COLO668 (cell line): Measurements from ENCODE around the gene CHST15.

Source experiments
- DNase-seq: peaks from one replicate; lab custom pipeline; 2025; ENCODE audit not compliant: unreplicated experiment; lab: John Stamatoyannopoulos, UW

Gene CHST15

DNA sequence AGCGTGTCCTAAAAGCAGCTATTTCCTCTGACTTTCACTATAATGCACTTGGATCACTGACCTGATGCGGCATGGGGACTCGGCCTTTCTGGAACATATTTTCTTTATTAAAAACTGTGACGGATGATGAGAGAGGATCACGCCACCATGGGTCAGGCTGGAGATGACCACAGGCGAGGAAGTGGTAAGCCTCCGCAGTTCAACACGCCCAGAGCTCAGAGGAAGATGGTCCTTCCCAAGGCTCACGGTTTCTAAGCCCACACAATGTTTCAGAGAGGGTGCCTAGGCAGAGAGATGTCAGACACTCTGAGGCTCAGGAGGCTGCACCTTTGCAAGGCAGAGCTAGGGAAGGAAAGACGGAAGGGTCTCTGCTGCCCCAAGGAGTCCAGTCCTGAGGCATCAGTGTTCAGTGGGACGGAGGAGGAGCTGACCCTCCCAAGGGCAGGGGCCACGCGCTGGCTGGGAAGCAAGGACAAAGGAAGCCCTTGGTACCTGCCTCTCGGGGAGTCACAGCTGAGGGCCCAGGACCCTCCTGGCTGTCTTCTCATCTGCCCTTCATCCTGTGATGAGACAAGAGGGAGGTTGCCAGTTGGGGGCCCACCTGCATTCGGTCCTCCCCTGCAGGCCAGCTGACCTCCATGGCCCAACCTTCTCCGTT is 9.5 kb downstream of the CHST15 start:
- no peak for DNase-seq

DNA sequence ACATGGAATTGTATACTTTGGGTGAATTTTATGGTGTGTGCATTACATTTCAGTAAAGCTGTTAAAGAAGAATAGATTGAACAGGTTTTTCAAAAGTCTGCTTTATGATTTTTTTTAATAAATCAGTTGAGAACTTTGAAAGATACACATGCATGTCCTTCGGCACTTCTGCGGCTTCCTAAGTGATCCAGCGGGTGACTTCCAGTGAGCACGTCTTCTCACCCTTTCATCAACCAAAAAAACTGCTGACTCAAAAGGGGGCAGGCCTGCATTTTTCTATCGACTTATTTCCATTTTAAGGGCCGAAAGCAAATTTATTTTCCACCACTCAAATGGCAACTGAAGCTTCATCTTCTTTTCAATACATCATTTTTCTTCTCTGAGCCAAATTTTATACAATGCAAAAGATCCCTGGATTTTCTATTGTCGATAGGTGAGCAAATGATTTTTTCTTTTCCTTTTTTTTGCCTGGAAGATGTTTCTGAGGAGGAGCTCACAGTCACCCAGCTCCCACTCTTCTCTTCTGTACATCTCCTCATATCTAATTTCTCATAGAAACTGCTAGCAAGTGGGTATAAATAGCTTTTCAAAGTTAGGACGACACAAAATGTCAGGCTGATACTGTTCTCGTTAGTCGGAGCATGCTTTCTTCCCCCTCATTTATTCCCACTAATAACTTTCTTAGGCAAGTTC is 10.2 kb downstream of the CHST15 start:
- DNase-seq: no peak

DNA sequence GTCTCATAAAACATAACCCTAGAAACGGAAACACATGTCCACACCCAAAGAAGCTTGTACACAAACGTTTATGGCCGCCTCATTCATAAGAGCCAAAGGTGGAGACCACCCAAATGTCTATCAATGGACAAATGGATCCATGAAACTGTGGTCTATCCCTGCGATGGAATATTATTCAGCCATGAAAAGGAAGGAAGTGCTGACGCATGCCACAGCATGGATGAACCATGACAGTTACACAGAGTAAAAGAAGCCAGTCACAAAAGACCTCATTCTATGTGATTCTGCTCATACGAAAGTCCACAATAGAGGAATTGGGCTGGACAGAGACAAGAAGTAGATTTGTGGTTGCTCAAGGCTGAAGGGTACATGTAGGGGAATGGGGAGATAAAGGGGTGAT is 10.8 kb downstream of the CHST15 start:
- no peak for DNase-seq

DNA sequence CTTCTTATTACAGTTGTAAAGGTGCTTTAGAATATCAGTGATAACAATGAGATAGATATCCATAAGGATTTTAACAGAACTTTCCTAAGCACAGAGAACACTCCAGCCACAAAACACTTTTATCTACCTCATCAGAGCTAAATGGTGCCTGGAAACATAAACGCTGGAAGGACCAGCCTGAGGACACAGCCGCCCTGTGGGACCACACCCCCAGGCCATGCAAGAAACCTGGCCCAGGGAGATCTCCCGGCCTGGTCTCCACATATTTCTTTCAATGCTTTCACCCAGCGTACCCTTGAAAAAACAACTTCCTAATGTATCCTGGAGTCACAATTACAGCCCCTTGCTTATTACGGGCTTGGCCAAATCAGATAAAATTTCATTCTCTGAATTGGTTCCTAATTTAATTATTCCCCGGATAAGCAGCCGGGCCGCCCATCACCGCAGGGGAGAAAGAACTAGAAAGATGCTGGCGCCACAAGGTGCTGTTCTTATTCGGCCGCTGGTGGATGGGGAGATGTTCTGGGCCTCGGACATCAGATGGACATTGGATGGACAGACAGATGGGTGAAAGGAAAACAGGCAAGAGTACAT is 11.8 kb downstream of the CHST15 start:
- DNase-seq: no peak

DNA sequence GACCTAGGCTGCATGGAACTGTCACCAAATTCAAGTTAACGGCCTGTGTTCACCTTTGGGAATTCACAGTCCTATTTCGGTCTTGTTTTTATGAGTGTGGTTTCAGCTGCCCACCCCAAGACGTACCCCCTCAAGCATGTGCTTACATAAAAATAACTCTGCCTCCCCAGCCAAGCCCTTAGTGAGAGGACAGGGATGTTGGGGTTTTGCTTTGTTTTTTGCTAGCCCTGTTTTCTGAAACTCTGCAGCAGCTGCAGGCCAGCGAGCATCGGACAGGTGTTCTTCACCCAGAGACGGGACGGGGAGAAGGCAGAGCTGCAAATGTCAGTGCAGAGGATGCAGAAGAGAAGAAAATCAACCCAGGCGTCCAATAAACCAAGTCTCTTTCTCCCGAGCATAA is 13.5 kb downstream of the CHST15 start:
- no peak for DNase-seq

DNA sequence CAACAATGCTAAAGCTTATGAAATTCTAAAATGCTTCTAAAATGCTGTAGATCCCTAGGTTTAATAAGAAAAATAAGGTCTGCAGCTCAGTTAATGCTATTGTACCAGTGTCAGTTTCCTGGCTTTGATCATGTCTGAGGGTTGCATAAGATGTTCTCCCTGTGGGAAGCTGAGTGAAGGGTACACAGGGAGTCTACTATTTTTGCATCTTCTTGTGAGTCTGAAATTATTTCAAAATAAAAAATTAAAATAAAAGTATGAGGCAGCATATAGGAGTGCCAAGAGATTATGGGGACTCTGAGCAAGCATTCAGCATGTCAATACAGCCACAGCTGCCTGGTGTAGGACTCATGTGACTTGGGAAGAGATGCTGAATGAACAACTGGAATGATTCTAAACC is 14.7 kb downstream of the CHST15 start:
- DNase-seq: no peak

DNA sequence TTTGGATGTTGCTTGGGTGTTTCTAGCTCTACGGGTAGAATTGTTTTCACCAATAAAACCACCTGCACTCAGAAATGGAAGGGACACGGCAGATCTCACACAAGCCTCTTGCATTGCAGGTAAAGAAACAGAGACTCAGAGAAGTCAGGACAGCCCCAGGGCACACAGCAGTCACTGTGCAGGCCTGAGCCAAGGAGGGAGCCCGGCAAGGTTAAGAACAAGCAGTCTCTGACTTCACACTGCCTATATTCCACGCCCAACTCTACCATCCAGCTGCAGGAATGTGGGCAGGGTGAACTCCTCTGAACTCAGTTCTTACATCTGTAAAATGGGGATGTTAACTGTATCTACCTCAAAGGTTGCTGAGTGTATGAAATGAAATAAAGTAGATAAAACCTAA is 15.4 kb downstream of the CHST15 start:
- DNase-seq: no peak

DNA sequence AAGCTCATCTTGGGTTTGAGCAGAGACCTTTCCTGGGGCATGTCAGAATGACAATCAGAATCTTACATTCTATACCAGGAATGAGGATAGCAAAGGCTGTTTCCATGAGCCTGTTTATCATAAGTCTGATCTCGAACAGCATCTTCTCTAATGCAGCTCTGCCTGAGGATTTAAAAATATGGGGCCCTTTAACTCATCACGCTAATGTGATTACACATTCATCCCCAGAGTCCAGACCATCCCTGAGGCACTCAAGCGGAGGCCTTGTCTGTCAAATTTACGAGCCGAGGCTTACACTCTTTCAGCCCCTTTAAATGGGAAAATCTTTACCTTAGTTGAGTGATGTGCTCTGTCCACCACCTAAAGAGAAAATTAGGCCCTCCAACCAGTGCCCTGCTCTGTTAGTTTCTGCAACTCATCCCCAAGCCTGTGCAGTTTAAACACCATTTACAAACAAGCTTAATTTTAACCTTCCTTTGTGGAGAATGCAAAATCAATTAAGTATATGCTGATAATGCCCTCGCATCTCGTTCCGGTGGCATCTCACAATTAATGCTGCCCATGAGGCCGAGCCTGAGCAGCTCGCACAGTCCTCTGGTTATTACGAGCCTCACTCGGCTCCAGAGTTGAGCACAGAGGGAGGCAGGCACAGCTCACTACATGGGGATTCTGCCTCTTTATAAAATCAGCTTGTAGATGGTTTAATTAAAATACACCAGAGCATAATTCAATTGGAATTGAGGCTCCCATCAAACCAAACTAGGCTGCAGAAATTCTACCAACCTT is 16.0 kb downstream of the CHST15 start:
- no peak for DNase-seq

DNA sequence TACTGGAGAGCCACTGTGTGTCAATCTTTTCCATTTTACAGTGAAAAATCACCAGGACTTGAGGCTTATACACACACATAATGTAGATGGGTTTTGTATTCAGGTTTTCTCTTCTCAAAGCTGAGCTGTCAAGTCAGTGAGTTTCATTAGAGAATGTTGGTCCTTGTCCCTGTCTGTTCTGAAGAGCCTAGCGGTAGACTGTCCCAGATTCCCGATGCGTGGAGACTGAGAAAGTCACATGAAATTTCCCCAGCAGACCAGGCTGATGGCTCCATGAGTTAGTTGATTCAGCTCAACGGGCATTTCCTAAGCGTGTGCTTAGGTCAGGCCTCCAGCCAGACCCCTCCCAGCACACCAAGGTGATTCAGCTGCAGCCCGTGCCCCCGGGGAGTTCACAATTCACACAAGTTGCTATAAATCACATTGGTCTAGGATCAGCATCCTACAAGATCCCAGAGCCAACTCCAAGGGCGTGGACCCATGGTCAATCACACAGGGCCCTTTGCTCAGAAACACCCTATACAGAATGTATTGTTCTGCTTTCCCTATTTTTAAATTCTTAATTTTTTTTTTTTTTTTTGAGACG is 17.2 kb downstream of the CHST15 start:
- no peak for DNase-seq

DNA sequence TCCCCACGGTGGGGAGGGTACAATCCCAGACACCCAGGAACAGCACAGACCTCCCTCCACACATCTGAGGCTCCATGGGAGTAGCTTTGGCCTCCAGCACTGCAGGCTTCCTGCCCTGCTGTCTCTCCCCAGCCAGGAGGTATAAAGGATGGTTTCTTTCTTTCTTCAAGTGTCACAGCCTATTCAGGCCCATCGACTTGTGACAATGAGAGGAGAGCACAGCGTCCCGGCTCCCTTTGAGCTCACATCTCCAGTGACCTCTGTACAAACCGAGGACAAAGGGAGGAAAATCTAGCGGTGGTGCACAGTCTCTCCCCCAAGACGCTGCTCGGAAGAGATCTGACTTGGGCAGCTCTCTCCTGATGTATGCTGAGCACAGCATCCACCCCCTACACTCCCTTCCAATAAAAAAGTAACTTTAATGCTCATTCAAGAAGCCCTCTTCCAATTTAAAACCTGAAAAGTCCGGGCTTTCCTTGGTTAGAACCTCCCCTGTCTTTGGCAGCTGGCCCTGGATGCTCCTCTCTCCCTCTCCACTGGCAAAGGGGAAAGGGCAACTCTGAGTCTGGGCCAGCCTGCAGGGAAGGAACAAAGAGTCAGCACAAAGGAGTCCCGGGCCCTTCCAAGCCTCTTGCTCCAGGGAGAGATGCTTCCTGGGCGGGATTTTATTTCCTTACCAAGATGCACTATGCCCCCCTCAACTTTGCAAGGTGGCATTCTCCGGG is 18.0 kb downstream of the CHST15 start:
- no peak for DNase-seq

DNA sequence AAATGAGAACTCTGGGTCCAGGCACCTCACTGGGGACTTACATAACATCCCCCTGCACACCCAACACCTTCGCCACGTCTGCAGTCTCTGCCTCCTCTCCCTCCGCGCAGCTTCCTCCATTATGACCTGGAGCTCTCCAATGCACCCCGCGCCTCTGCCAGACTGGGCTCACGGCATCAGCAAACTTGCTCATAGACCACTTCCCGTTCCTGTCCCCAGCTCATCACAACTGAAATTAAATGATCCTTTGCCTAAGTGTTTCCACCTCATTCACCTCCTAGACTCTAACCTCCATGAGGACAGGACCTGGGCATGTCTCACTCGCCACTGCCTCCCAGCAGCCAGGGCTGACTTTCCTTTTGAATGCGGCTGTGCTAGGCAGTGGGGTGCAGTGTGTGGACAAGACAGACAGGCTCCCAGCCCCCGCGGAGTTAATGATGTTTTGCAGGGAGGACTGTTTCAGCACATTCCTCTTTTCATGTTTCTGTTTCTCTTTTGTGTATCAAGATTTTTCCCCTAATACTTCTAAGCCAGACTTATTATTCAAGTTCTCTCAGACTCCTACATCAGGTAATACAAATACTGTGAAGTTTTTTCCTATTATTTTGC is 18.8 kb downstream of the CHST15 start:
- DNase-seq: no peak

DNA sequence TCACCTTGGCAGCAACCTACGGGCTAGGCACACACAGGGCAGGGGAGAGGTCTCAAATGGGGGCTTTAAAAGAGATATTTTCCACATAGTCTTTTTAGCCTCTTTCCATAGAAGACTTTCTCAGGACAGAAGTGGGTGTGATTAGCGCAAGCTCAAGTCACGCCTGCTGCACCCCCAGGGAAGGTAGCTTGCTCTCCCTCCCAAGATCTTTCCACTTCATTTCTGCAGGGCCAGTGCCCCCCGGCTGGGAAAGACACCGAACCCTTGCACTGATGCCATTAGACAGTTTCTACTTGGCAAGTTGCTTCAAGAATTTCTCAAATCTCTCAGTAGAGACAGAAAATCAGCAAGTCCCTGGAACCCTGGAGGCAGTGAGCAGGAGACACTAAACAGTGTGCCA is 19.4 kb downstream of the CHST15 start:
- DNase-seq: no peak

DNA sequence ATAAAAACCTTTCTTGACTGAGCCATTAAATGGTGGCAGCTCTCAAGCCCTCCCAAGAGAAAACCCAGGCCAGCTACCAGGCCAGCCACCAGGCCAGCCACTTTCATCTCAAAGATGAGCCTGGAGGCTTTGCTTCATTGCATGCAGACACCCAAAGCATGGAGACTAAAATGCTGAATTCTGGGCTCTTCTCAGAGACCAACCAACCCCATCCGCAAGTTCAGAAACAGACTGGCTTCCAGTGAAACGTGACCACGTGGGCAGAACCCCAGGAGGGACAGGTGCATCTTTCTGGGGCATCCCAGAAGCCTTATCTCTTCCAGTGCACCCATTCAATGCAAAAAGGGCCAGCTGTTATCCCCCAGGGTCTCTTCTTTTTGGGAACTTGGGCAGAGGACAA is 20.9 kb downstream of the CHST15 start:
- DNase-seq: no peak

DNA sequence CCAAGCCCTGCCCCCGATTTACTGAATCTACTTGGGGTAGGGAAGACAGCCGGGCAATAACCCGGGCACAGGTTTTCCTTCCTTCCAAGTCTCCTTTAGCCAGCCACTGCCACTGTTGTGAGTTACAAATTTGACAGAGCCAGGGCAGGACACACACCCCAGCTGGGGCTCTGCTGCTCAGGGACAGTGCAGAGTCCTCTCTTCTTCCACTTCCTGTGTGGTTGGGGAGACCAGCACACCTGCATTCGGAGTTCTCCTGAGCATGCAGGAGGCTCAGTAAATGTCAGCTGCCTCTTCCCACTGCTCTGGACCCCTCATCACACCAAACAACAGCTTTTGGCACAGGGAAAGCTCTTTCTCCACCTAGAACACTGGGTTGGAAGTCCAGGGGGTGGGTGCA is 21.3 kb downstream of the CHST15 start:
- DNase-seq: no peak

DNA sequence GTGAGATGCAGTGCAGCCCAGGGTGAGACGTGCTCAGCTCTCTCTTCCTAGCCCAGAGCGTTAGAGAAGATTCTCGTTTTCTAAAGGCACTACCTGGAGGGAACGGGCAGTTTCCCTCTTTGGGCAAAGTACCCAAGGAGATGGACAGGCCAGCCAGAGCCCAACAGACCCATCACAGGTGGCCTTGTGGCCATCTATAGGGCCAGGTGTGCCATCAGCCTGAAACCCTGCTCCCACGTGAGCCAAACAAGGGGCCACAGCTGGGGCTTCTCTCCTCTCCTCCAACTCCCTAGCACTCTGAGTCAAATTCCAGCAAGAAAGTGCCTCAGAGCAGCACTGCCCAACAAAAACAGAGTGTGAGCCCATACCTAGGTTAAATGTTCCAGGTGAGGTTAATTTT is 22.3 kb downstream of the CHST15 start:
- DNase-seq: no peak

DNA sequence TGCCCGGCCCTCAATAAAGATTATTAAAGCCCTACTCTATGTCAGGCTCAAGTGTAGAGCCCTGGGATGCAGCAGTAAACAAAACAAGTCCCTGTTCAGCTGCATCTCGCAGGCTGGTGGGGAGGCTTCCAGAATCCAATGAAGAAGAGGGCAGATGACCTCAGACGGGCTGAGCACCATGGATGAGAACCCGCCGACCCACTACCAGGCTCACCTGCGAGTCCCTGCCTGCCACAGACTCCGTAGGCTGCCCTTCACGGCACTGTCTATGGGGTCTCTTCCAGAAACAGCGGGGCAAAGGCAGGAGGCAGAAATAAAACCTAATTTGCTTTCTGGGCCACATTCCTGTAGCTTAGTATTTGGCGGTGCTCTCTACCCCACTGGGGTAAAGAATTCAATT is 22.7 kb downstream of the CHST15 start:
- DNase-seq: no peak

DNA sequence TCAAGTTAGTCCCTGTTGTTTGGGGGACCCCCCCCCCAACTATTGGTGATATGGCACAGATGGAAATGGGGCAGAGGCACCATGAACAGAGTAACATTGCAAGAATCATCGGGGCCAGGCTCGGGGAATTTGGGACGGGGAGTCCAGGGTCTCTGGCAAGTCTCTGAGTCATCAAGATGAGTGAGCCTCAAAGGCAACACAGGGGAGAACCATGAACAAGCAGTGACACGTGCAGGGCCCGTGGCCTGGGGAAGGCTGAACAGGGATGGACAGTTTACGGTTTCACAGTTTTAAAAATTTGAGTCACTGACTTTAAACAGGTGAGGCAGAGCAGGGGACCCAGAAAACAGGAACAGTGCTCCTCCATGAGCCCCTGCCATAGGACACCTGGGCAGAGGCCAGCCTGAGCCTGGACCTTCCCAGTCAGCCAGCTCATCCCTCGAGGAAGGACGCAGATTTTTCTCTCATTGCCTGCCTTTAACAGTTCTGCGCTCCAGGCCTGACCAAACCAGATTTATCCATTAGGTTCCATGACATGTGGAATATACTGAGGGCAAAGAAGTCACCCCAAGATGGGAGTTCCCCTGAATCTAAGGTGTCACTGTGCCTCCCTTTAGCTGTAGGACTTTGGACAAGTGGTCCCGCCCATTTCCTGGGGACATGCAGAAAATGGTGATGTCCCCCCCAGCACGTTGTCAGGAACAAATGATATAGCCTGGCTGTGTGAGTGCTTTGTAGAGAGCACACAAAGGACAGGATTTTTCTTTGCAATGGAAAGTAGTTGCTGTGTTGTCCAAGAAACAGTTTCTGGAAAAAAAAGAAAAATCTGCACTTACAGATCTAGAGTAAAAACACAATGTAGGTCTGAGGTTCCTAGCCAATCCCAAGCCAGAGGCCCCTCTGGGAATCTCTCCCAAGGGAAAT is 23.8 kb downstream of the CHST15 start:
- no peak for DNase-seq

DNA sequence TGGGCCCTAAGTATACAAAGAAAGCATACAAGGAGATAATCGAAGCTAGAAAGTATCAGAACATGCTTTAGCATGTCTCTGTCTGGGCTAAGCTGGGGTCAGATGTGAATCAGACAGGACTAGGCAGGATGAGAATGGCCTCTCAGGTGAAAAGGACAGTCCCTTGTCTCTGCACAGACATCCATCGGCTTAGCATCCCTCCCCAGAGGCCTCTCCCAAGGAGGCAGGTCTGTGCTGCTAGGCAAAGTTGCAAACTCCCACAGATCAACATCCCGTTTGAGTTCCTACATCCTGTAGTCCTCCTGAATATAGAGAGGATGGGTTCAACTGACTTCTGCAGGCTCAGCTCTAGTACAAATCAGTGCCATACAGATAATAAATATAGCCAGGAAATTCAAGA is 24.5 kb downstream of the CHST15 start:
- DNase-seq: no peak

DNA sequence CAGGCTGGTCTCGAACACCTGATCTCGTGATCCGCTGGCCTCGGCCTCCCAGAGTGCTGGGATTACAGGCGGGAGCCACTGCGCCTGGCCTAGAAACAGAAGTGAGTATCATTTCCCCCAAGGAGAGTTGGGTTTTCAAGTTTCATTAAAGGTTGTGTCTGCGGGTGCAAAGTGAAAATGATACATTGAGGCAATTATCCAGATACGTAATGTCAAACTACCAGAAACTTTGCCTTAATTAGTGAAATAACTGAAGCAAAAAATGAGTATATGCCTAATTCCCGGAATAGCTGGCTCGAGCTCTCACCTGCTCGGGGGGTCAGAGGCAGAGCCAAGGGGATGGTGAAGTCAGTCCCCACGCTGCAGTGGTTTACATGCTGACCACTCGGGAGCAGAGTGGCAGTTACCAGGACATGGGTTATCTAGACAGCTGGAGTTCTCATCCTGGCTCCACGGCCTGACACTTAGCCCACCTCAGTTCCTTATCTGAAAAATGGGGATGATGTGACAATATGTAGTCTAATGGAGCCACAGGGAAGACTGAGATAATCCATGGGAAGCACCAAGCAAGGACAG is 25.5 kb downstream of the CHST15 start:
- DNase-seq: no peak
